ENCODE measurements around the gene SHISA8. TPM values are rescaled to one million over a fixed set of nuclear protein-coding genes. Genes with fewer than 3 reads are reported as not detected.

SHISA8 gene
- total RNA-seq, 1 donor, result 0.52 TPM

DNA sequence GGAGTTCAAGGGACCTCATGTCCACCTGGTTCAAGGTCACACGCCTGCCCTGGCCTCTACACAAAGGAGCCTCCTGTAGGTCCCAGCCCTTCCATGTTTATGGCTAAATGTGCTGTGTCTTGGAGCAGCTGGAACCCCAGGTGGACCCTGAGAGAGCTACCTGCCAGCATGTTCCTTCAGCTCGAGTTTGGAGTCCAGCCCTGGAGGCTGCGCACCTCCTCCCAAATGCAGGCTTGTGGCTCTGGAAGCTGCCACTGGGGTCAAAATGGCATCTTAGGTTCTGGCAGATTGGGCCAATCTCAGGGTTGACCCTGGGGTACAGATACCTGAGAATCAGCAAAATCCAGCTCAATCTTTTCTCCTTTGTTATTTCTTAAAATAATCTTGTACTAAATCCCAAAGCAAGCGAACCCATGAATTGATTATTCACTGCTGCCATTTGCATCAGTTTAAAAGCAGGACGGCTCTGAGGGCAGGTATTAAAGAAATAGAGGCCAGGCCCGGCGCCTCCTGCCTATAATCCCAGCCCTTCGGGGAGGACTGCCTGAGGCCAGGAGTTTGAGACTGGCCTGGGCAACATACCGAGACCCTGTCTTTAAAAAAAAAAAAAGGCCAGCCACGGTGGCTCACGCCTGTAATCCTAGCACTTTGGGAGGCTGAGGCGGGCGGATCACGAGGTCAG is 8.9 kb upstream of the SHISA8 start:
- Histone ChIP-seq H3K4me1 (ENCODE audit: insufficient read depth, low read length) (peaks cover 54% of the 10 kb centered on the region), H3K9me3 (ENCODE audit: low read depth, low read length) (no peaks in the 10 kb centered on the region), H3K27me3 (ENCODE audit: insufficient read depth, low read length) (peaks cover 12% of the 10 kb centered on the region), H3K4me3 (ENCODE audit: low read length) (no peak overlapping the region)

- Histone ChIP-seq H3K27me3 (ENCODE audit: insufficient read depth, low read length) (peaks cover 12% of the 10 kb centered on the region), H3K9me3 (ENCODE audit: low read depth, low read length) (no peaks in the 10 kb centered on the region), H3K4me1 (ENCODE audit: insufficient read depth, low read length) (peaks cover 55% of the 10 kb centered on the region), H3K4me3 (ENCODE audit: low read length) (no peak overlapping the region)
These were observed 8.2 kb upstream of the SHISA8 start for GRCh38 chr22:41922940-41923594.

GRCh38 chr22:41922328-41922727 is 7.5 kb upstream of the SHISA8 start:
- no peaks in the 10 kb centered on the region for H3K9me3 ChIP-seq (ENCODE audit: low read depth, low read length)
- peaks cover 10% of the 10 kb centered on the region for H3K27me3 ChIP-seq (ENCODE audit: insufficient read depth, low read length)
- peaks cover 54% of the 10 kb centered on the region for H3K4me1 ChIP-seq (ENCODE audit: insufficient read depth, low read length)
- no peak overlapping the region for H3K4me3 ChIP-seq (ENCODE audit: low read length)

- H3K4me3 ChIP-seq (ENCODE audit: low read length), result no peak overlapping the region
- H3K27me3 ChIP-seq (ENCODE audit: insufficient read depth, low read length), result peaks cover 20% of the 10 kb centered on the region
- H3K4me1 ChIP-seq (ENCODE audit: insufficient read depth, low read length), result peaks cover 41% of the 10 kb centered on the region
- no peaks in the 10 kb centered on the region for H3K9me3 ChIP-seq (ENCODE audit: low read depth, low read length)
These were observed 5.5 kb upstream of the SHISA8 start for GRCh38 chr22:41920271-41920976.

DNA sequence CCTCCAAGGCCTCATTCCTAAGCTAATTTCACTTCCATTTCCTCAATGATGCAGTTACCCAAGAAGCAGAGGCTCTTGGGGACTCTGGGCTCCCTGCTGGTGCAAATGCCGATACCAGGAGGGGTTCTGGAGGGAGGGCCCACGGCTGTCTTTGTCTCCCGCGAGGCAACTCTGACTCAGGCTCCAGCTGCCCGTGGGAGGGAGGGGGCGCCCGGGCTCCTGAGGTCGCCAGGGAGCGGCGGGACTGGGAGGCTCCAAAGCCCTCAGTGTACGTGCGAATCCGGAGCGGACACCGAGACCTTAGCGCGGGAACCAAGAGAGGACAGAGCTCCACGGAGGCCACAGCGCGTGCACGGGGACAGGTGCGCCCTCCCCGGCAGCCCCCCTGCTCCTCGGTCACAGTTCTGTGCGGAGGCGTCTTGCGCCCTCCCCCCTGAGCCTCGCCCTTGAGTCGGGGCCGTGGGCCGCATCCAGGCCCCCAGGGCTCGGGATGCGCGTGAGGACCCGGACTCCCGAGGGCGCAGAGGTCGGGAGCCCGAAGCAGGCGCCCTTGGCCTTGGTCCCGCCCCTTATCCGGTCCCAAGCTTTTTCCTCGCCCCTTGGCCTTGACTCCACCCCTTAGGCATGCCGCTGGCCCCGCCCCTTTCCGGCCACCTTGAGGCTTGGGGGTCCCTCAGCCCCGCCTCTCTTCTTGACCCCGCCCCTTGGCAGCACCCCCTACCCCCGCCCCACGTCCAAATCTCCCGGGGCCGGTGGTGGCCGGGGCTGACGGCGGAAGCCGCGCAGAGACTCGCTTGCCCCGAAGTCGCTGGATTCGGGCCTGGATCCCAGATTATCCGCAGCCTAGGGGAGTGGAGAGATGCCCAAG is 4.7 kb upstream of the SHISA8 start:
- Histone ChIP-seq H3K4me3 (ENCODE audit: low read length) (peak overlapping the region; percentile 38), H3K4me1 (ENCODE audit: insufficient read depth, low read length) (peaks cover 45% of the 10 kb centered on the region), H3K27me3 (ENCODE audit: insufficient read depth, low read length) (peaks cover 18% of the 10 kb centered on the region), H3K9me3 (ENCODE audit: low read depth, low read length) (no peaks in the 10 kb centered on the region)

- peaks cover 50% of the 10 kb centered on the region for H3K4me1 ChIP-seq (ENCODE audit: insufficient read depth, low read length)
- H3K9me3 ChIP-seq (ENCODE audit: low read depth, low read length), result no peaks in the 10 kb centered on the region
- no peak overlapping the region for H3K4me3 ChIP-seq (ENCODE audit: low read length)
- peaks cover 22% of the 10 kb centered on the region for H3K27me3 ChIP-seq (ENCODE audit: insufficient read depth, low read length)
These were observed 3.3 kb upstream of the SHISA8 start for GRCh38 chr22:41917903-41918791.

DNA sequence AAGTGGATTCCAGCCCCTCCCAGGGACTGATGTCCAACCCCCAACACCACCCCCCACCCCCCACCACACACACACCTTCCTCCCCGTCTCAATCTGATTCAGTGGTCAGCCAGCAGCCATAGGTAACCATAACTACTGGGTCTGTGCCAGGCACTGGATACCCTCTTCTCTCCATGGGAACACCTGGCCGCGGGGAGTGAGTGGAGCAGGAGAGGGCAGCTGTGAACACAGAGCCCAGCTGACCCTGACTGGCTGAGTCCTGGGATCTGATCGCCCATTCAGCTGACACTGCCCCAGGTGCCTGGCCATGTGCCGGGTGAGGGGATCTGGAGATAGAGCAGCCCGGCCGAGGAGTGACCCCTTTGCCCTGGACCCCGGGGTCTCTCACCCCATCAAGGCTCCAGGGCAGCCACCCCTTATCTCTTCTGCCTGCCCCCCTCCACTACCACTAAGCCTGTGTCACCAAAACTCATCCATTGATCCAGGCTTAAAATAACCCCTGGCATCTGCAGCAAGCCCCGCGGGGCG is 2.6 kb upstream of the SHISA8 start:
- Histone ChIP-seq H3K4me3 (ENCODE audit: low read length) (no peak overlapping the region), H3K27me3 (ENCODE audit: insufficient read depth, low read length) (peaks cover 29% of the 10 kb centered on the region), H3K9me3 (ENCODE audit: low read depth, low read length) (no peaks in the 10 kb centered on the region), H3K4me1 (ENCODE audit: insufficient read depth, low read length) (peaks cover 50% of the 10 kb centered on the region)

- Histone ChIP-seq H3K9me3 (ENCODE audit: low read depth, low read length) (no peaks in the 10 kb centered on the region), H3K4me1 (ENCODE audit: insufficient read depth, low read length) (peaks cover 50% of the 10 kb centered on the region), H3K27me3 (ENCODE audit: insufficient read depth, low read length) (peaks cover 35% of the 10 kb centered on the region), H3K4me3 (ENCODE audit: low read length) (no peak overlapping the region)
These were observed 2.0 kb upstream of the SHISA8 start for GRCh38 chr22:41916745-41917358.

GRCh38 chr22:41915786-41916493 is 1.1 kb upstream of the SHISA8 start:
- Histone ChIP-seq H3K4me1 (ENCODE audit: insufficient read depth, low read length) (peaks cover 53% of the 10 kb centered on the region), H3K27me3 (ENCODE audit: insufficient read depth, low read length) (peaks cover 44% of the 10 kb centered on the region), H3K4me3 (ENCODE audit: low read length) (no peak overlapping the region), H3K9me3 (ENCODE audit: low read depth, low read length) (no peaks in the 10 kb centered on the region)

- Histone ChIP-seq H3K4me1 (ENCODE audit: insufficient read depth, low read length) (peaks cover 53% of the 10 kb centered on the region), H3K4me3 (ENCODE audit: low read length) (peak overlapping the region; percentile 12), H3K27me3 (ENCODE audit: insufficient read depth, low read length) (peaks cover 49% of the 10 kb centered on the region), H3K9me3 (ENCODE audit: low read depth, low read length) (no peaks in the 10 kb centered on the region)
These were observed 251 bp downstream of the SHISA8 start for GRCh38 chr22:41914611-41915034.

DNA sequence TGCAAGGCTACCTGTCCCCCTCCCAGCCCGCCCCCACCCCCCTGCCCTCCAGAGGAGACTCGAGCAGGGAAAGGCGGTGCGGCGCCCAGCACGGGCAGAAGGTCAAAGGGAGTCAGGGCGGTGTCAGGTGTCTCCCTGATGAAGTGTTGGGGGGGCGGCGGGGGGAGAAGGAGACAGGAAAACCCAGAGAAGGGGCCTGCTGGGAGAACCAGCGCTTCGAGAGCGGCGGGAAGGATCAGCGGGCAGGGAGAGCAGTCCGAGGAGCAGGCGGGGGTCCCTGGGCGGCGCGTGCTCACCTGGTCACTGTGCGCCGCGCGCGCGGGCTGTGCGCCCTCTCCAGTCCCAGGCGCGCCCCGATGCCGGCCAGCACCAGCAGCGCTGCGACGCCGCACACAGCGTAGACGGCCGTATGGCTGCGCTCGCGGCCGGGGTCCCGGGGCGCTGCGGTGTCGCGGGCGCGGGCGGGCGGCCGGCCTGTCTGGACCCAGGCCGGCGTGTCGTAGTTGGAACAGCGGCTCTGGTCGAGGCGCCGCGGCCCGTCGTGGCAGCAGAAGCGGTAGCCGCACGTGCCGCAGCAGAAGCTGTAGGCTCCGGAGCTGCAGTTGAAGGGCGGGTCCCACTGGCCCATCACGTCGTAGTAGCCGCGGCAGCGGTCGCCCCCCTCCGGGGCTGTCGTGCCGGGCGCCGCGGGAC is 886 bp downstream of the SHISA8 start:
- H3K9me3 ChIP-seq (ENCODE audit: low read depth, low read length), result no peaks in the 10 kb centered on the region
- no peak overlapping the region for H3K4me3 ChIP-seq (ENCODE audit: low read length)
- peaks cover 54% of the 10 kb centered on the region for H3K27me3 ChIP-seq (ENCODE audit: insufficient read depth, low read length)
- peaks cover 53% of the 10 kb centered on the region for H3K4me1 ChIP-seq (ENCODE audit: insufficient read depth, low read length)

DNA sequence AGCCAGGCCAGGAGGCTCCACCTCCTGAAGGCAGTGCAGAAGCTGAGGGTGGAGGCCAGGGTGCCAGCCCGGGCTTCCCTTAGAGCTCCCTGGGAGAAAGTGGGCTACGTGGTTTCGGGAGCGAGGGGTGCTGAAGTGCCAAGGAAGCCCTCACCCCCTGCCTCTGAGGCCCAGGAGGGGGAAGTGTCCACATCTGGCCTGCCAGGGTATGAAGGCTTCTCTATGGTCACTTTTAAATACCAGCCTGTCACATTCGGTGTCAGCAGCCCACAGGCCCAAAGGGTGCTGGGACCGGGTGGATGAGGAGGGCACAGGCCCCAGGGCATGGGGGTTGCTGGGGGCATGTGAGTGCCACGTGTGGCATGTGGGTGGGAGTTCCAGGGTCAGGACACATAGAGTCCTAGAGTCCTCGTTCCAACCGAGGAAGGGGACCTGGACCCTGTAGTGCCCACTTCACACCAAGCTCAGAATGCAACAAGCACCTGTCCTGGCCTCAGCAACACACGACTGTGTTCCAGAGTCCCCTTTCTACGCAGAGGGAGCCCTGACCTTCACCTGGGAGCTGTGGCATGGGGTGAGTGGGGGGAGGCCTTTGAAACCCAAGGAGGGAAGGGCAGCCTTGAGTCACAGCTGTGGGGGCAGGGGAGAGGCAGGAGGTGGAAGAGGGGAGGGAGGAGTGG is 1.7 kb downstream of the SHISA8 start:
- H3K9me3 ChIP-seq (ENCODE audit: low read depth, low read length), result no peaks in the 10 kb centered on the region
- peaks cover 53% of the 10 kb centered on the region for H3K4me1 ChIP-seq (ENCODE audit: insufficient read depth, low read length)
- H3K27me3 ChIP-seq (ENCODE audit: insufficient read depth, low read length), result peaks cover 54% of the 10 kb centered on the region
- H3K4me3 ChIP-seq (ENCODE audit: low read length), result no peak overlapping the region
